ENCODE data around the gene DOCK10. TPM values are rescaled to one million over a fixed set of nuclear protein-coding genes. Genes with fewer than 3 reads are reported as not detected.
A peak's percentile ranks its signal among the peaks of the same experiment; 100 is the strongest.

The DOCK10 gene
- total and polyA plus RNA-seq, 2 donors: 16.2 to 66.9 TPM

- no peaks in the 10 kb centered on the region for H3K9me3 ChIP-seq (ENCODE audit: control insufficient read depth in 2 of 2, insufficient read depth in 1 of 2, low read length in 1 of 2)
- H3K4me1 ChIP-seq (ENCODE audit: control insufficient read depth in 2 of 2, insufficient read depth in 2 of 2, low read length in 2 of 2): peaks cover 2 to 16% of the 10 kb centered on the region in 2 donors
- no peak for DNase-seq (ENCODE audit: low read depth in 6 of 9, low spot score in 9 of 9)
Measured at GRCh38 chr2:224999754-225000153, 42.5 kb downstream of the DOCK10 start.

GRCh38 chr2:224999321-224999720 is 42.9 kb downstream of the DOCK10 start:
- peaks cover 0 to 10% of the 10 kb centered on the region in 2 donors for H3K36me3 ChIP-seq (ENCODE audit: control insufficient read depth in 2 of 2, insufficient read depth in 2 of 2, low read length in 1 of 2)
- DNase-seq (ENCODE audit: low read depth in 6 of 9, low spot score in 9 of 9): no peak
- peaks cover 2 to 16% of the 10 kb centered on the region in 2 donors for H3K4me1 ChIP-seq (ENCODE audit: control insufficient read depth in 2 of 2, insufficient read depth in 2 of 2, low read length in 2 of 2)
- WGBS: 90% methylated on average over 1 of the region's 1 CpG
- H3K9me3 ChIP-seq (ENCODE audit: control insufficient read depth in 2 of 2, insufficient read depth in 1 of 2, low read length in 1 of 2): no peaks in the 10 kb centered on the region
- H3K27me3 ChIP-seq (ENCODE audit: control insufficient read depth in 2 of 2, insufficient read depth in 1 of 2, low read length in 1 of 2): no peaks in the 10 kb centered on the region
- H3K27ac ChIP-seq (ENCODE audit: low read depth in 1 of 2, low read length in 1 of 2): no peak overlapping the region
- no peak overlapping the region for H3K4me3 ChIP-seq (ENCODE audit: low read length in 2 of 2)

More at GRCh38 chr2:224999754-225000153, 42.5 kb downstream of the DOCK10 start:
- no peak overlapping the region for H3K27ac ChIP-seq (ENCODE audit: low read depth in 1 of 2, low read length in 1 of 2)
- WGBS: 97% methylated on average over 3 of the region's 3 CpGs
- peaks cover 0 to 10% of the 10 kb centered on the region in 2 donors for H3K36me3 ChIP-seq (ENCODE audit: control insufficient read depth in 2 of 2, insufficient read depth in 2 of 2, low read length in 1 of 2)
- H3K27me3 ChIP-seq (ENCODE audit: control insufficient read depth in 2 of 2, insufficient read depth in 1 of 2, low read length in 1 of 2): no peaks in the 10 kb centered on the region
- H3K4me3 ChIP-seq (ENCODE audit: low read length in 2 of 2): no peak overlapping the region

DNA sequence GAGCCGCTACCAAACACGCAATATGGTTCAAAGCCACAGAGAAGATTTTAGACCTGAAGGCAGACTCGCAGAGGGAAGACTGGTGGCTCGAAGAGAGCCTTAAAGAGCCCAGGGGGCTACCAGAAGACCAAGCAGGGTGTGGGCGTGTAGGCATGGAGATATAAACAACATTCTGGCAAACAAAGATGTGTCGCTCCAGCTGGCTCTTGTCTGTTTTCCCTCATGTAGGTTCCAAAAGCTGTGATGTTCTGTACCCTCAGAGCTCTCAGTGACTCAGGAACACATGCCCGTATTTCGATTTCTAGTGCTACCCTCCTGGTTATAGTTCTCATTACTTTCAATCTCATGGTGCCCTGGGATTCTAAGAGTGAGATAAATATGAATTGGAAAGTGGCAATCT is 44.5 kb downstream of the DOCK10 start:
- DNase-seq (ENCODE audit: low read depth in 6 of 9, low spot score in 9 of 9): no peak
- H3K4me1 ChIP-seq (ENCODE audit: control insufficient read depth in 2 of 2, insufficient read depth in 2 of 2, low read length in 2 of 2): peaks cover 2 to 16% of the 10 kb centered on the region in 2 donors
- no peak overlapping the region for H3K27ac ChIP-seq (ENCODE audit: low read depth in 1 of 2, low read length in 1 of 2)
- H3K27me3 ChIP-seq (ENCODE audit: control insufficient read depth in 2 of 2, insufficient read depth in 1 of 2, low read length in 1 of 2): no peaks in the 10 kb centered on the region
- H3K4me3 ChIP-seq (ENCODE audit: low read length in 2 of 2): no peak overlapping the region
- WGBS: 99% methylated on average over 8 of the region's 8 CpGs
- no peaks in the 10 kb centered on the region for H3K9me3 ChIP-seq (ENCODE audit: control insufficient read depth in 2 of 2, insufficient read depth in 1 of 2, low read length in 1 of 2)
- H3K36me3 ChIP-seq (ENCODE audit: control insufficient read depth in 2 of 2, insufficient read depth in 2 of 2, low read length in 1 of 2): peaks cover 0 to 10% of the 10 kb centered on the region in 2 donors

- no peak for DNase-seq (ENCODE audit: low read depth in 6 of 9, low spot score in 9 of 9)
- H3K27ac ChIP-seq (ENCODE audit: low read depth in 1 of 2, low read length in 1 of 2): no peak overlapping the region
- 96% methylated on average over 3 of the region's 3 CpGs for WGBS
- no peak overlapping the region for H3K4me3 ChIP-seq (ENCODE audit: low read length in 2 of 2)
- peaks cover 0 to 10% of the 10 kb centered on the region in 2 donors for H3K36me3 ChIP-seq (ENCODE audit: control insufficient read depth in 2 of 2, insufficient read depth in 2 of 2, low read length in 1 of 2)
- H3K9me3 ChIP-seq (ENCODE audit: control insufficient read depth in 2 of 2, insufficient read depth in 1 of 2, low read length in 1 of 2): no peaks in the 10 kb centered on the region
- H3K27me3 ChIP-seq (ENCODE audit: control insufficient read depth in 2 of 2, insufficient read depth in 1 of 2, low read length in 1 of 2): no peaks in the 10 kb centered on the region
- H3K4me1 ChIP-seq (ENCODE audit: control insufficient read depth in 2 of 2, insufficient read depth in 2 of 2, low read length in 2 of 2): peaks cover 0 to 3% of the 10 kb centered on the region in 2 donors
Measured at GRCh38 chr2:224995419-224995818, 46.8 kb downstream of the DOCK10 start.

- Histone ChIP-seq H3K27ac (ENCODE audit: low read depth in 1 of 2, low read length in 1 of 2) (no peak overlapping the region), H3K4me1 (ENCODE audit: control insufficient read depth in 2 of 2, insufficient read depth in 2 of 2, low read length in 2 of 2) (peaks cover 0 to 3% of the 10 kb centered on the region in 2 donors), H3K9me3 (ENCODE audit: control insufficient read depth in 2 of 2, insufficient read depth in 1 of 2, low read length in 1 of 2) (no peaks in the 10 kb centered on the region), H3K4me3 (ENCODE audit: low read length in 2 of 2) (no peak overlapping the region), H3K27me3 (ENCODE audit: control insufficient read depth in 2 of 2, insufficient read depth in 1 of 2, low read length in 1 of 2) (no peaks in the 10 kb centered on the region), H3K36me3 (ENCODE audit: control insufficient read depth in 2 of 2, insufficient read depth in 2 of 2, low read length in 1 of 2) (peaks cover 0 to 7% of the 10 kb centered on the region in 2 donors)
- WGBS: 99% methylated on average over 1 of the region's 1 CpG
- DNase-seq (ENCODE audit: low read depth in 6 of 9, low spot score in 9 of 9): no peak
Measured at GRCh38 chr2:224994242-224994823, 47.9 kb downstream of the DOCK10 start.

- H3K4me1 ChIP-seq (ENCODE audit: control insufficient read depth in 2 of 2, insufficient read depth in 2 of 2, low read length in 2 of 2): peaks cover 0 to 4% of the 10 kb centered on the region in 2 donors
- WGBS: 97% methylated on average over 3 of the region's 3 CpGs
- no peak for DNase-seq (ENCODE audit: low read depth in 6 of 9, low spot score in 9 of 9)
- H3K4me3 ChIP-seq (ENCODE audit: low read length in 2 of 2): no peak overlapping the region
- no peaks in the 10 kb centered on the region for H3K9me3 ChIP-seq (ENCODE audit: control insufficient read depth in 2 of 2, insufficient read depth in 1 of 2, low read length in 1 of 2)
- no peaks in the 10 kb centered on the region for H3K27me3 ChIP-seq (ENCODE audit: control insufficient read depth in 2 of 2, insufficient read depth in 1 of 2, low read length in 1 of 2)
- no peak overlapping the region for H3K27ac ChIP-seq (ENCODE audit: low read depth in 1 of 2, low read length in 1 of 2)
- H3K36me3 ChIP-seq (ENCODE audit: control insufficient read depth in 2 of 2, insufficient read depth in 2 of 2, low read length in 1 of 2): peaks cover 0 to 4% of the 10 kb centered on the region in 2 donors
Measured at GRCh38 chr2:224990710-224991109, 51.6 kb downstream of the DOCK10 start.

DNA sequence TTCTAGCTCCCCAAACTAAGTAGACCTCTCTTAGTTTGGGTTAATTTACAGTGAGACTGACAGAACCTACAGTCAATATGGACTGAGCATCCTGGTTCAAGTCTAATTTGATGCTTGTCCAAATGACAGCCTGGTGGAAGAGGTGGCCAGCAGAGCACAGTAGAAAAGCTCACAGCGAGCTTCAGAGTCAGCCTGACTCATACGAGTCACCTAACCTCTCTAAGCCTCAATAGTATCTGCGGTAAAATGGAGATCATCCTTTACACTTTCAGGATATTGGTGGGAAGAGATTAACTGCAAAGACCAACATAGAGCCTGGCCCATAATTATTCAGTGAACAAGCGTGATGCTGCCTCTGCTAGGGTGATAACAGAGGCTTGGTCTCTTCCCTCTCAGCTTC is 54.5 kb downstream of the DOCK10 start:
- no peak overlapping the region for H3K4me3 ChIP-seq (ENCODE audit: low read length in 2 of 2)
- no peaks in the 10 kb centered on the region for H3K36me3 ChIP-seq (ENCODE audit: control insufficient read depth in 2 of 2, insufficient read depth in 2 of 2, low read length in 1 of 2)
- H3K4me1 ChIP-seq (ENCODE audit: control insufficient read depth in 2 of 2, insufficient read depth in 2 of 2, low read length in 2 of 2): peaks cover 11 to 20% of the 10 kb centered on the region in 2 donors
- H3K27ac ChIP-seq (ENCODE audit: low read depth in 1 of 2, low read length in 1 of 2): peak overlapping the region in 1 of 2 donors; percentile 6
- no peaks in the 10 kb centered on the region for H3K9me3 ChIP-seq (ENCODE audit: control insufficient read depth in 2 of 2, insufficient read depth in 1 of 2, low read length in 1 of 2)
- no peaks in the 10 kb centered on the region for H3K27me3 ChIP-seq (ENCODE audit: control insufficient read depth in 2 of 2, insufficient read depth in 1 of 2, low read length in 1 of 2)
- 96% methylated on average over 4 of the region's 4 CpGs for WGBS
- no peak for DNase-seq (ENCODE audit: low read depth in 6 of 9, low spot score in 9 of 9)

GRCh38 chr2:224986477-224986876 is 55.8 kb downstream of the DOCK10 start:
- 94% methylated on average over 1 of the region's 1 CpG for WGBS
- H3K36me3 ChIP-seq (ENCODE audit: control insufficient read depth in 2 of 2, insufficient read depth in 2 of 2, low read length in 1 of 2): no peaks in the 10 kb centered on the region
- no peaks in the 10 kb centered on the region for H3K9me3 ChIP-seq (ENCODE audit: control insufficient read depth in 2 of 2, insufficient read depth in 1 of 2, low read length in 1 of 2)
- peak overlapping the region in 1 of 2 donors; percentile 43 for H3K27ac ChIP-seq (ENCODE audit: low read depth in 1 of 2, low read length in 1 of 2)
- H3K27me3 ChIP-seq (ENCODE audit: control insufficient read depth in 2 of 2, insufficient read depth in 1 of 2, low read length in 1 of 2): no peaks in the 10 kb centered on the region
- H3K4me1 ChIP-seq (ENCODE audit: control insufficient read depth in 2 of 2, insufficient read depth in 2 of 2, low read length in 2 of 2): peaks cover 11 to 20% of the 10 kb centered on the region in 2 donors
- H3K4me3 ChIP-seq (ENCODE audit: low read length in 2 of 2): no peak overlapping the region
- DNase-seq (ENCODE audit: low read depth in 6 of 9, low spot score in 9 of 9): peak in 1 of 9 donors; percentile 30

GRCh38 chr2:224984637-224985036 is 57.6 kb downstream of the DOCK10 start:
- H3K4me1 ChIP-seq (ENCODE audit: control insufficient read depth in 2 of 2, insufficient read depth in 2 of 2, low read length in 2 of 2): peaks cover 11 to 20% of the 10 kb centered on the region in 2 donors
- DNase-seq (ENCODE audit: low read depth in 6 of 9, low spot score in 9 of 9): no peak
- H3K27ac ChIP-seq (ENCODE audit: low read depth in 1 of 2, low read length in 1 of 2): no peak overlapping the region
- no peaks in the 10 kb centered on the region for H3K9me3 ChIP-seq (ENCODE audit: control insufficient read depth in 2 of 2, insufficient read depth in 1 of 2, low read length in 1 of 2)
- H3K36me3 ChIP-seq (ENCODE audit: control insufficient read depth in 2 of 2, insufficient read depth in 2 of 2, low read length in 1 of 2): no peaks in the 10 kb centered on the region
- 88% methylated on average over 5 of the region's 5 CpGs for whole genome bisulfite sequencing
- no peaks in the 10 kb centered on the region for H3K27me3 ChIP-seq (ENCODE audit: control insufficient read depth in 2 of 2, insufficient read depth in 1 of 2, low read length in 1 of 2)
- H3K4me3 ChIP-seq (ENCODE audit: low read length in 2 of 2): no peak overlapping the region

All from thymus (tissue), 11 donors.